Prostate gland (tissue), 2 donors: Measurements from ENCODE around the gene SCN2A.

Experiments used
- POLR2A ChIP-seq: fragments of 450-650 bp; IDR thresholded peaks from one replicate; pipeline ENCODE4 v1.6.1; 2016; ENCODE audit warnings: antibody characterized with exemption, mild to moderate bottlenecking
- TF ChIP-seq, protein P1 (sequence below), 4 experiments: fragments of 200-600 bp in 2 of 4; fragments of 450-650 bp in 2 of 4; sonication (generic) in 2 of 4; IDR thresholded peaks; 1 replicate in 3 of 4; 2 replicates in 1 of 4; pipeline ENCODE4 v1.5.1; 2016 to 2019; ENCODE audit warnings: antibody characterized with exemption in 4 of 4, mild to moderate bottlenecking in 2 of 4, moderate library complexity in 2 of 4

DNA sequence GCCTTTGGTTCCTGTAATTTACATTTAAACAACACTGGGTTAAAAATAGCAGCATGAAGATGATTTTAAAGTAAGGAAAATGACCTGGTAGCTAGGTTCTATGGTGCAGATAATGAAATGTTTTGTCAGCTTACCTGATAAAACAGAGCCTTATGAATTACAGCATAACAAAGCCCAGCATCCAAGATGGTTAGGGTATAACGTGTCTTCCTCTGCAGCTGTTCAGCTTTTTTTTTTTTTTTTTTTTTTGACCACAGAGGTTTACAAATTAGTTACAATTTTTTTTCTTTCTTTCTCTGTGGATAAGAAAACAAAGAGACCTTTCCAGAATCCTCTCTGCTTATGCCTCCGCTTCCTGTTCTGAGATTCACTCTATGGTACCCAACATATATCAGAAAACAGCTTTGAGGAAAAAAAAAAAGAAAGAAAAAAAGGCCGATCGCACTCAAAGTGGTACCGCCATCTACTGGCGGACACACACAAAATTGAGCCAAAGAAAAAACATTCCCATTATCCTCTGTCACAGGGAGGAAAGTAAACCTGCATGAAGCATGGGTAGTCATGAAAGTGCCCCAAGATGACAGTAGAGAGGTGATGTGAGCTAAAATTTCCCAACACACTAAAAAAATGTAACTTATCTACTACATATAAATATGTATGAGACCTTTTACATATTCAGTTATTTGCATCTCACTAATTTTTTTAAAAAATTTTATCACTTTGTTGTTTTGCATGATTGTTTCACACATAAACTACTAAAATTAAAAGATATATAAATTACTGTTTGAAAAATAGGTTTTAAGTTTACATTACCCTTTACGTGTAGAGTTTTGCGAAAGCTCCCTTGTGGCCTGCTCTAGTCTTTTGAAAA, 35.3 kb upstream of the SCN2A start, which contains the start of gene SCN3A:
- TF ChIP-seq, protein P1, sequence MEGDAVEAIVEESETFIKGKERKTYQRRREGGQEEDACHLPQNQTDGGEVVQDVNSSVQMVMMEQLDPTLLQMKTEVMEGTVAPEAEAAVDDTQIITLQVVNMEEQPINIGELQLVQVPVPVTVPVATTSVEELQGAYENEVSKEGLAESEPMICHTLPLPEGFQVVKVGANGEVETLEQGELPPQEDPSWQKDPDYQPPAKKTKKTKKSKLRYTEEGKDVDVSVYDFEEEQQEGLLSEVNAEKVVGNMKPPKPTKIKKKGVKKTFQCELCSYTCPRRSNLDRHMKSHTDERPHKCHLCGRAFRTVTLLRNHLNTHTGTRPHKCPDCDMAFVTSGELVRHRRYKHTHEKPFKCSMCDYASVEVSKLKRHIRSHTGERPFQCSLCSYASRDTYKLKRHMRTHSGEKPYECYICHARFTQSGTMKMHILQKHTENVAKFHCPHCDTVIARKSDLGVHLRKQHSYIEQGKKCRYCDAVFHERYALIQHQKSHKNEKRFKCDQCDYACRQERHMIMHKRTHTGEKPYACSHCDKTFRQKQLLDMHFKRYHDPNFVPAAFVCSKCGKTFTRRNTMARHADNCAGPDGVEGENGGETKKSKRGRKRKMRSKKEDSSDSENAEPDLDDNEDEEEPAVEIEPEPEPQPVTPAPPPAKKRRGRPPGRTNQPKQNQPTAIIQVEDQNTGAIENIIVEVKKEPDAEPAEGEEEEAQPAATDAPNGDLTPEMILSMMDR (IDR thresholded peaks at IDR 0.05), result peak in 3 of 4 experiments; percentile 16 to 51 (median 27)
- TF ChIP-seq POLR2A, result no peak
